ENCODE measurements around the gene UBAC1. TPM values are rescaled to one million over a fixed set of nuclear protein-coding genes. Genes with fewer than 3 reads are reported as not detected.

UBAC1 gene
- 28.4 to 40.0 TPM (median 35.7 TPM) in 5 replicates for total RNA-seq (2022; extraction: Qiagen RNA extraction)

GRCh38 chr9:135961277-135961715 lies at the start of gene UBAC1:
Gene UBAC1 (minus strand): TSS chr9:135961373. CDS start chr9:135961162, 211 bp downstream.

GRCh38 chr9:135907431-135908092 lies 53.6 kb downstream of the UBAC1 start, which contains the start of gene CAMSAP1:
Gene CAMSAP1 (minus strand): TSS chr9:135907546. CDS start chr9:135907159, 387 bp downstream.

Other genes starting within 250 kb of the UBAC1 start
- 18.6 to 26.3 TPM (median 25.9 TPM) in 5 replicates for gene CAMSAP1, start 53.8 kb downstream of the UBAC1 start, total RNA-seq (2022; extraction: Qiagen RNA extraction)
- 23.5 to 43.9 TPM (median 42.5 TPM) in 5 replicates for gene NACC2, start 133.9 kb upstream of the UBAC1 start, total RNA-seq (2022; extraction: Qiagen RNA extraction)
- gene TMEM250, start 157.5 kb upstream of the UBAC1 start, total RNA-seq (2022; extraction: Qiagen RNA extraction): 31.0 to 50.8 TPM (median 47.6 TPM) in 5 replicates
- gene LHX3, start 243.8 kb upstream of the UBAC1 start, total RNA-seq (2022; extraction: Qiagen RNA extraction): 0.05 to 0.13 TPM (median 0.11 TPM) in 5 replicates

All from A549 treated with dexamethasone at 1 μM for 4 hours (cell line).